AG20443 (cell line): ENCODE data around the gene PRR29.
"Not testable (repeated sequence)": the region's sequence is repeated elsewhere in the genome, so short reads cannot be mapped to it uniquely, and the experiment has no call there.

ENCODE experiments used
- DNase-seq: peaks from one replicate; pipeline ENCODE4 v3.0.0; 2012; ENCODE audit warnings: low spot score, mixed read lengths

Gene PRR29

GRCh38 chr17:63997341-63998048 is 656 bp upstream of the PRR29 start:
- DNase-seq, result no peak

DNA sequence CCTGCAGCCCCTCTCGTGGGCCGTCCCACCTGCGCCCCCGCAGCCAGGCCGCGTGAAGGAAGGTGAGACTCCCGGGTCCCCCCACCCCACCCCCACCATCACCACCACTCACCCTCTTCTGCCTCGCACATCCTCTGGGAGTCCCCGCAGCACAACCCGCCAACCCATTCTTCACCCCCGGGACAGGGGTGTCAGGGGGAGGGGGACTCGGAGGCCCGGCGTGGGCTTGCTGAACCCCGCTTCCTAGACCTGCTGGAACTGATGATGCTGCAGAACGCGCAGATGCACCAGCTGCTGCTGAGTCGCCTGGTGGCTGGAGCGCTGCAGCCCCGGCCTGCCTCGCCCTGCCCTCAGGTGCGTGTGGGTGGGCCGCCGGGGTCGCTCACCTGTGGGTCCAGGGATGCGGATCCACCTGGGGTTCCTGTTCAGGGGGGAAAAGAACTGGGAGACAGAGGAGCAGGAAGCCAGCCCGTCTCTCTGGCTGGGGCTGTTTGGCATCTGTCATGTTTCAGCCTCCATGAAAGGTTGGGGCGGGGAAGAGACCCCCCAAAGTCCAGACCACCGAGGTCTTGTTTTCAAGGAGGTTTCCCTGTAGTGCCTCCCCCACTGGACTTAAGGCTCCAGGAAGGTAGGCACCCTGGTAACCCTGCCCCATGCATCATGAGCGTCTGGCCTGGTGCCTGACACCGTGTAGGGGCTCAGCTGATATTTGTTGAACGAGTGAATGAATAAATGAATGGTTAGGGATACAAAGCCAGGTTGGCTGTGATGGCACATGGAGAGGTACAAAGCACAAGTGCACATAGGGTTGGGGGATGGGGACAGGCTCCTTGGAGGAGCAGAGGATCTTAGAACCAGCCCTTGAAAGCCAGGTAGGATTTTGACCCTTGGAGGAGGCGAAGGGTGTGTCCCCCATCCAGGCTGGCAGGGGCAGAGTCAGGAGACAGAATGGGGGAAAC is 849 bp downstream of the PRR29 start:
- peak; percentile 11 for DNase-seq

DNA sequence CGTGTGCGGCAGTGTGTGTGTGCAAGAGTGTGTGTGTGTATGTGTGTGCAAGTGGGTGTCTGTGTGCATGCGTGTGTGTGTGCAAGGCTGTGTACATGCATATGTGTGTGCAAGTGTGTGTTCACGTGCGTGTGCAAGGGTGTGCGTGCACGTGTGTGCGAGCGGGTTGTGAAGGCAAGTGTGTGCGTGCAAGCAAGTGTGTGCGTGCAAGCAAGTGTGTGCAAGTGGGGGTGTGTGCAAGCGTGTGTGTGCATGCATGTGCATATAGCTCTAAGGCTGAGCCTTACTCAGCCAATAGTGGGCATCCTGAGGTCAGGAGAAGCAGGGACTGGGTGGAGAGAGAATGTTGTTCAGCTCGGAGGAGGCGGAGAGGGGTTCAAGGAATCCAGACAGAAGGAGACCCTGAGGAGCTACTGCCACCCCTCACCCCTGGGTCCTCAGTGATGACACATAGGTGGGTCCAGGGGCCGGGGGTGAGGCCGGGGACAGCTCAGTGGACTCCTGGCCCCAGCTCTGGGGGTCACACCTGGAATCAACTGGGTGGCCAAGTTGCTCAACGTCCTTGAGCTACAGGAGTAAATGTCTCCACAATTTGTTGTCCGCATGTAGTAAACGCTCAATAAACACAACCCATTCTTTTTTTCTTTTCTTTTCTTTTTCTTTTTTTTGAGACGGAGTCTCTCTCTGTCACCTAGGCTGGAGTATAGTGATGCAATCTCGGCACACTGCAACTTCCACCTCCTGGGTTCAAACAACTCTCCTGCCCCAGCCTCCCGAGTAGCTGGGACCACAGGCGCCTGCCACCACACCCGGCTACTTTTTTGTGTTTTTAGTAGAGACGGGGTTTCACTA is 1.8 kb downstream of the PRR29 start:
- DNase-seq, result peak; percentile 4

DNA sequence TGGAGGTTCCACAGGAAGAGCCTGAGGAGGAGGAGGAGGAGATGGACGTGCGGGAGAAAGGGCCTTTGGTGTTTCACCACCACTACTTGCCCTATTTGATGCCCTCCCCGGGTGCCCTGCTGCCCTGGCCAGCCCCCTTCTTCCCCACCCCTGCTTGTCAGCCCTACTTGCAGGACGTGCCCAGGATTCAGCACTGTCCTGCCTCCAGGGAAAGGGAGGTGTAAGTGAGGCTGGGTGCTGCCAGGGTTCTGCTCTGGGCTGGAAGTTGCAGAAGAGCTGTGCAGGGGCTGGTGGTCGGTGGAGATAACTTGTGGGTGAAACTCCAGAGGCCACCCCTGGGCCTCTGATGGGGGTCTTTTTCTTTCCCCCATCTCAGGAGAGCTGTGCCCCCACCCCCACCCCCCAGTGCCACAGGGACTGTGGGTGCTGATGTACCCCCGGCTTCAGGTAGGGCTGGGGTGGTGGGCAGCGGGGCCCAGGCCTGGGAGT is 3.0 kb downstream of the PRR29 start:
- DNase-seq, result peak; percentile 4

- peak; percentile 54 for DNase-seq
Measured at GRCh38 chr17:64001763-64002529, 3.8 kb downstream of the PRR29 start.

DNA sequence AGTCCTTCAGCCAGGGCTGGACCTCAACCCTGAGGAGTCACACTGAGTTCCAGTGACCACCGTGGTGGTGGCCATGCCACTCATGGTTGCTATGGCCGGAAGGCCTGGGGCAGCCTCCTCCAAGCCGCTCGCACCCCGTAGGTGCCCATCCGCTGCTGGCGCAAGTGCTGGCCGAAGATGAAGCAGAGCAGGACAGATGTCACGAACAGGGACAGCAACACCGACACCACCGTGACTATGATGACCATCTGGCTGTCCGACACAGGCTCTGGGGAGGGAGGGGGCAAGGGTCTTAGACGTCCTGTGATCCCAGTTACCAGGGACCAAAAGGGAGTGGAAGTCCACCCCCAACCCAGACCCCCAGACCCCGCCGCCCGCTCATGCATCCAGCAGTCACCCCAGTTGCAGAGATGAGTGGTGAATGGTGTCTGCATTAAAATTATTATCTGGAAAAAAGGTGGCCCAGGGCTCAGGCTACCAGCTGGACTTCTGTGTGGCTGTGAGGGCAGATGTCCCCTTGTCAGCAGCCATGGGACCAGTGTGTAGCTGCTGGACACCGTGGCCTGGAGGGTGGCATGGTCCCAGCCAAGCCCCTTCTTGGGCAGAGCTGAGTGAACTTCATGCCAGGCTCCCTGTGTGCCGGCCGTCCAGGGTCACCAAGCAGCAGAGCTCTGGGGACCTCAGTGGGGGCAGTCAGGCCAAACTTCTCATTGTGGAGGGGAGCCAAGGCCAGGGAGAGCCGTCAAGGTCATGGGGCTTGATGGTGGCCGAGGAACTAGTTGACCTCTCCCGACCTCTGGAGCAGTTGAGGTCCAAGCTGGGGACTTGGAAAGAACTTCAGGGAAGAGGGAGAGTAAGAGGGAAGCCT is 4.7 kb downstream of the PRR29 start:
- peak; percentile 6 for DNase-seq

DNA sequence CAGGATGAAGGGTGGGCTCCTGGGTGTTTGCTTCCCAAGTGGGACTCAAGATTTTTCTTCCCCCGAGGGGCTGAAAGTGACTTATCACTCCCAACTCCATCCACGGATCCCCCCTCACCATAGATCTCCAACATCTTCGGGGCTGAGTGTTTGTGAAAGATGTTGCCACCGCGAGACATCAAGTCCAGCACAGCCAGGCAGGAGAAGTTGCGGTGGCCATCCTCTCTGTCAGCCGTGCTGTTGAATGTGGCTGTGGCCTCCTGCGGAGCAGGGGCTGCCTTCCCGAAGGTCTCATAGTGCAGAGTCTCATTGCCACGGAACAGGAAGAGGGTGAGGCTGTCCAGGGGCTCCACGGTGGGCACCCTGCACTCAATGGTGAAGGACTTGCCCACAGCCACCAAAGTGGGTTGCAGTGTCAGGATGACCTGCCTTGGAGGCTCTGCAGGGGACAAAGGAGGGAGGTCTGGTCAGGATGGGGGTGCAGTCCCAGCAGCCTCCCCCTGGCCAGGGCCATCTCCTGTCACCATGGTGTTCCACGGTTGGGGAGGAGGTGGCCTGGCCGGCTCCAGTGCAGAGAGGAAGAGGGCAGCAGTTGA is 5.5 kb downstream of the PRR29 start:
- peak; percentile 2 for DNase-seq

DNA sequence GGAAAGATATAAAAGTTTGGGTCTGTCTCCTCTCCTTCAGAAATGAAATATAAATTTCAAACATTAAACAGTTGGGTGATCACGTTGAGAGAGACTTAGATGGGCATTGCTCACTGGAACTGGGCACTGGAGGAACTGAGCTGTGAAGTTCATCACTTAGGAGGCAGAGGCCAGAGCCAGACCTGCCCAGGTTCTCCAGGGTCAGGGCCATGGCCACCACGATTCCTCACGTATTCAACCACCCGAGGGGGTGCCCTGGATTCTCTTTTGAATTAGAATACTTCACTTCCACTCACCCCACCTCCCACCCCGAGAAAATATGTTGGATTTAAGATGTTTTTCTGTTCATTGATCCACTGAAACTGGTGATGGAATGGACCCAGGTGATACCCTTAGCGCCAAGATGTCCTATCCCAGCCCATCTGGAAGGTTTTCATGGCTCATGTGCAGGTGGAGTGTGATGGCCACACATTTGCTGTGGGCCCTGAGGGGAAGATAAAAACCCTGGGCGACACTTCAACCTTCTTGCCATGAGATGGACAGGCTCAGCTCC is 6.1 kb downstream of the PRR29 start:
- no peak for DNase-seq

DNA sequence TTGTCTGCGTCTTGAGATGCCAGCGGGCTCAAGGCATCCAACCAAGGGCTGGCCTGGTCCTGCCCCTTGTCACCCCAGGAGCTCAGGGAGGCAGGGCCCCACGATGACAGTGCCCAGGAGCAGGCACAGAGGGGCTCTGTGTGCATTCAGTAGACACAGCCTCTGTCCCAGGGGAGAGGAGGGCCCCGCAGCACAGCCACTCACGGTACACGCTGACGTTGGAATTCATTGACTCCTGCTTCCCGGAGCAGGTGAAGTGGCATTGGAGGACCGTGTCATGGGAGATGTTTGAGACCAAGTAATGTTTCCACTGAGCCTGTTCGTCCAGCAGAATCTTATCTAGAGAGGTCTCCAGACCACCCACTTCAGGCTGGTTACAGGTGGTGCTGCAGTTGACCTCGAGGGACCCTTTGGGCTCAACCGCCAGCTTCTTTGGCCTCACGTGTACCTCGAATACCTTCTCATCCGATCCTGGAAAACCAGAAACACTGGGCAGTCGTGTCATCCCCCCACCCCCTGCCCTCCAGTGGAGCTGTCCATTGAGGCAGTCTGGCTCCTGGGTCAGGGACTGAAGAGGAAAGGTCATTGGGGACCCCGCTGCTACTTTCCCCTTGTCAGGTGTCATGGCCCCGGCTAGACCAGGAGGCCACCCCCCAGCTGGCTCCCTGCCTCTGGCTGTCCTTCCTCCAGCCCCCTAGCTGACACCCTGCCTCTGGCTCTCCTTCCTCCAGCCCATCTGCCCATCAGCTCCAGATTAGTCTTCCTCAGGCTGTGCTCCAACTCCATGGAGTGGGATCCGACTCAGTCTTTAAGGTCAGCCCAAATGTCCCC is 7.0 kb downstream of the PRR29 start:
- DNase-seq, result no peak

DNA sequence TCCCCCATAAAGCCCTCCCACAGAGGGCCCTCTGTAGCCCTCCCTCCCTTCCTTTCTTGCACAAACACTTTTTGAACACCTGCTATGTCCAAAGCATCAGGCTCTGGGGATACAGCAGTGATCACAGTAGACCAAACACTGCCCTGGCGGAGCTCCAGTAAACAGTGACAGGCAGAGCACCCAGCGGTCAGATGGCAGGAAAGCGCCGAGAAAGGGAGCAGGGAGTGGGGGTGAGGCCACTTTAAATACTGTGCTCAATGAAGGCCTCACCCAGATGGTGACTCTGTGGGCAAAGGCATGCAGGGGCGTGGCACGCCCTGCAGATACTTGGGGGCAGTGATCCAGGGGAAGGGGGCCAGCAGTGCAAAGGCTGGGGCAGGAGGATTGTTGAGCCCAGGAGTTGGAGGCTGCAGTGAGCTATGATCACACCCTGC is 7.6 kb downstream of the PRR29 start:
- peak; percentile 52 for DNase-seq

- DNase-seq, result peak; percentile 63
Measured at GRCh38 chr17:64006361-64007088, 8.4 kb downstream of the PRR29 start.

DNA sequence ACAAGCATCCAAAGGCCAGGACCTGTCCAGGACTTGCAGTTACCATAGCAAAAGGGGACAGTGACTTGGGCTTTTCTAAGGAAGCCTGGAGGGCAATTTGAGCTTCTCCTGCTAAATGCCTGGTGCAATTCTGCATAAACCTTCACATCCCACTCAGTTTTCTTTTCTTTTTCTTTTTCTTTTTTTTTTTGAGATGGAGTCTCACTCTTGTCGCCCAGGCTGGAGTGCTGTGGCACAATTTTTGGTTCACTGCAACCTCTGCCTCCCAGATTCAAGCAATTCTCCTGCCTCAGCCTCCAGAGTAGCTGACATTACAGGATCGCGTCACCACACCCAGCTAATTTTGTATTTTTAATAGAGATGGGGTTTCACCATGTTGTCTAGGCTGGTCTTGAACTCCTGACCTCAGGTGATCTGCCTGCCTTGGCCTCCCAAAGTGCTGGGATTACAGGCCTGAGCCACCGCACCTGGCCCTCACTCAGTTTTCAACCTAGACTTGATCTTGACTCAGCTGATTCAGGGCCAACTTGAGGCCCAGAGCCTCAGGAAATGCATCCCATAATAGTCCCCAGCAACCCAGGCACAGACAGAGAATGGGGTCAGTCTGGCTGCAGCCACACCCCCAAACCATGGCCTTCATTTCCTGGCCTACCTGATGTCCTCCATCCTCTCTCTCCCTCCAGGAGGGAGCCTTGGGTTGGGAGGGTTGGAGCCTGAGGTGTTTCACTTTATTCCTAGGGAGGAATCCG is 9.1 kb downstream of the PRR29 start:
- DNase-seq, result not testable (repeated sequence)

DNA sequence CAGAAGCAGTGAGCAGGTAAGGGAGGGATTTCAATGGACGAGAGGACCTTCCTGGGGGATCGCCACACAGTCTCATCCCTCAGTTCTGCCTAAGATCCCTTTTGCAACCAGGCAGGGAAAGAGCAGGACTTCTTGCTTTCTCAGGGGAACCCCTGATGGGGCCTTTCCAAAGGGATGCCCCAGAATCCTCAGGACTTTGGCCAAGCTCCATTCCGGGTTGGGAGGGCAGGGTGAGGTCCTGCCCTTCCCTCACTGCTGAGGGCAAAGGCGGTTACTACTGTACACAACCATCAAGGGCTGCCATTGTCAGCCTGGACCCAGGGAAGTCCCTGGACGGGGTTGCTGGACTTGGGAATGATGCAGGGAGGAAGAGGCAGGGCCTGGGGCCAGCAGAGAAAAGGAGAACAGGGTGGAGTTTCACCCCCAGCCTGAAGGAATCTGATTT is 9.7 kb downstream of the PRR29 start:
- DNase-seq, result no peak

DNA sequence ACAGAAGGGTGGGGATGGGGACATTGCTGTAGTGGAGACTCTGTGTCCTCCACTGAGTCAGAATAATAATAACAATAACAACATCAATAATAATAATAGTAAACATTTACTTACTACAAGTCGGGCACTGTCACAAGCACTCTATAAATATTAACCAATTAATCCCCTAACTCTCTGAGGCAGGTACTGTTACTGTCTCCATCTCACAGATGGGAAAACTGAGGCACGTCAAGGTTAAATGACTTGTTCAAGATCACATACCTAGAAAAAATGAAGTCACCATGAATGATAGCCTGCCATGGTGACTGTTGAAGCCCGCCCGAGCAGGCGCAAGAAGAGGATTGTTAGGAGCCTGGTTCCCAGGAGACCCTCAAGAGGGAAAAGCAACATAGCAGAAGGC is 10.2 kb downstream of the PRR29 start:
- DNase-seq, result no peak

- peak; percentile 7 for DNase-seq
Measured at GRCh38 chr17:64008830-64009229, 10.7 kb downstream of the PRR29 start.

GRCh38 chr17:64009571-64010402 is 11.6 kb downstream of the PRR29 start:
- peak; percentile 19 for DNase-seq
